ENCODE data around the gene WDR44. TPM values are rescaled to one million over a fixed set of nuclear protein-coding genes. Genes with fewer than 3 reads are reported as not detected.
A peak's percentile ranks its signal among the peaks of the same experiment; 100 is the strongest.

Gene WDR44
- total RNA-seq, 1 donor from 2014 or later: 19.0 TPM

DNA sequence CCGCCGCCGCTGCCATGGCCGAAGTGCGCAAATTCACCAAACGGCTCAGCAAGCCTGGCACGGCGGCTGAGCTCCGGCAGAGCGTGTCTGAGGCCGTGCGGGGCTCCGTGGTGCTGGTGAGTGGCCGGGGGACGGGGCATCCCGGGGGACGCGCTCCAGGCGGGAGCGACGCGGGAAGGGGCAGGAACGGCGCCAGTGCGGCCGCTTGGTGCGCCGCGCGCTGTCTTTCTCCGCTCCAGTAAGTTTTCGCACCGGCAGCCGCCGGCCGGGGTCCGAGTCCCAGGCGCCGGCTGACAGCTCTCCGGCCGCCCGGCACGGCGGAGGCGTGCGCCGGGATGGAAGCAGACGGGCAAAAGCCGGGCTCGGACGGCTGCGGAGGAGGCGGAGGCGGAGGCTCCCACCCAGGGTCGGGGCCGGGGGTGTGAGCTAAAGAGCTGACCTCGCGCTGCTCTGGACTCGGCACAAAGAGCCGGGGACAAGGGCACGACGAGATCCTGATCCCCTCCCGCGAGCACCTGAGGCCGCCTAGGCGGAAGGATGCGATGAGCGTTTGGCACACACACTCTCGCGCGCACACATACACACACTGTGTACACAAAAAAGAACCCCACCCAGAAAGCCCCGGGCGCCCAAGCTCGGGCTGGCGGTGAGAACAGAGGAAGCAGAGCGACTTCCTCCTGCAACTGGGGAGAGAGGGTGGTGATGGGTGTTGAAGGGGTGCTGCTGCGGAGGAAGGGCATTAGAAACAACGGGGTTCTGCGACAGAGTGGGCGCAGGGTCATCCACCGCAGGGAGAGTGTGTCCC, 150.3 kb downstream of the WDR44 start:
- Histone ChIP-seq H2AFZ (ENCODE audit: low read depth, low read length) (peak overlapping the region; percentile 85), H3K4me3 (ENCODE audit: insufficient read depth, low read depth, low read length) (peak overlapping the region; percentile 71), H3K36me3 (ENCODE audit: insufficient read depth, low read length) (no peaks in the 10 kb centered on the region), H3K27me3 (ENCODE audit: insufficient read depth, low read length) (no peaks in the 10 kb centered on the region), H3K4me2 (ENCODE audit: low read length) (peak overlapping the region; percentile 94), H4K20me1 (ENCODE audit: insufficient read depth, low read length) (no peaks in the 10 kb centered on the region), H3K27ac (ENCODE audit: low read depth, low read length) (no peak overlapping the region), H3K9ac (ENCODE audit: low read length) (peak overlapping the region; percentile 73), H3K79me2 (ENCODE audit: insufficient read depth, low read length) (no peaks in the 10 kb centered on the region), H3K9me3 (ENCODE audit: insufficient read depth, low read depth, low read length) (no peaks in the 10 kb centered on the region), H3K4me1 (ENCODE audit: insufficient read depth, low read length) (peaks cover 9% of the 10 kb centered on the region)
- peaks cover 7% of the 10 kb centered on the region for H3K27me3 Mint-ChIP-seq (ENCODE audit: low read depth, unreplicated experiment)
- no peaks in the 10 kb centered on the region for H3K36me3 Mint-ChIP-seq (ENCODE audit: low read depth, unreplicated experiment)
- H3K4me1 Mint-ChIP-seq (ENCODE audit: low read depth, unreplicated experiment): no peaks in the 10 kb centered on the region
- FAIRE-seq: no peak
- no peak for DNase-seq (ENCODE audit: low read depth)
- no peaks in the 10 kb centered on the region for H3K9me3 Mint-ChIP-seq (ENCODE audit: unreplicated experiment)
- no peak for TF ChIP-seq EZH2 (IDR thresholded peaks at IDR 0.05; ENCODE audit: insufficient read depth, low read length)
- TF ChIP-seq, protein P1, sequence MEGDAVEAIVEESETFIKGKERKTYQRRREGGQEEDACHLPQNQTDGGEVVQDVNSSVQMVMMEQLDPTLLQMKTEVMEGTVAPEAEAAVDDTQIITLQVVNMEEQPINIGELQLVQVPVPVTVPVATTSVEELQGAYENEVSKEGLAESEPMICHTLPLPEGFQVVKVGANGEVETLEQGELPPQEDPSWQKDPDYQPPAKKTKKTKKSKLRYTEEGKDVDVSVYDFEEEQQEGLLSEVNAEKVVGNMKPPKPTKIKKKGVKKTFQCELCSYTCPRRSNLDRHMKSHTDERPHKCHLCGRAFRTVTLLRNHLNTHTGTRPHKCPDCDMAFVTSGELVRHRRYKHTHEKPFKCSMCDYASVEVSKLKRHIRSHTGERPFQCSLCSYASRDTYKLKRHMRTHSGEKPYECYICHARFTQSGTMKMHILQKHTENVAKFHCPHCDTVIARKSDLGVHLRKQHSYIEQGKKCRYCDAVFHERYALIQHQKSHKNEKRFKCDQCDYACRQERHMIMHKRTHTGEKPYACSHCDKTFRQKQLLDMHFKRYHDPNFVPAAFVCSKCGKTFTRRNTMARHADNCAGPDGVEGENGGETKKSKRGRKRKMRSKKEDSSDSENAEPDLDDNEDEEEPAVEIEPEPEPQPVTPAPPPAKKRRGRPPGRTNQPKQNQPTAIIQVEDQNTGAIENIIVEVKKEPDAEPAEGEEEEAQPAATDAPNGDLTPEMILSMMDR (IDR thresholded peaks at IDR 0.05; ENCODE audit: insufficient read depth, low read depth, low read length): no peak
- no peak overlapping the region for H3K27ac Mint-ChIP-seq (ENCODE audit: unreplicated experiment)
- H3K4me3 Mint-ChIP-seq (ENCODE audit: unreplicated experiment): peak overlapping the region; percentile 86

DNA sequence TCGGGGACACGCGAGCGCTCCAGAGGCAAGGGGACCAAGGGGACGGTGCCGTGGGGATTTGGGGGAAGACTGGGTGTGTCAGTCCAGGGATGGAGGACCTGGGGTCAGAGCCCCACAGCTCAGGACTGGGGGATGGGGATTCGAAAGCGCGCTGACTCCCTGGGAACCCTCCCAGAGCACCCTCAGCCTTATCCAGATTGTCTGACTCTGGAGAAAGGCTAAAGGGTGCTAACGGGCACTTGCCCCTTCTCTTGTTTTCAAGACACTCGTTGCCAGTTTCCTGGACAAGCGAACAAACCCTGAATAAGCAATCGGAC, 150.8 kb downstream of the WDR44 start:
- peak overlapping the region; percentile 73 for H3K9ac ChIP-seq (ENCODE audit: low read length)
- H3K4me1 ChIP-seq (ENCODE audit: insufficient read depth, low read length): peaks cover 9% of the 10 kb centered on the region
- Mint-ChIP-seq H3K4me3 (ENCODE audit: unreplicated experiment) (peak overlapping the region; percentile 86), H3K27me3 (ENCODE audit: low read depth, unreplicated experiment) (peaks cover 4% of the 10 kb centered on the region), H3K9me3 (ENCODE audit: unreplicated experiment) (no peaks in the 10 kb centered on the region), H3K4me1 (ENCODE audit: low read depth, unreplicated experiment) (no peaks in the 10 kb centered on the region), H3K27ac (ENCODE audit: unreplicated experiment) (no peak overlapping the region), H3K36me3 (ENCODE audit: low read depth, unreplicated experiment) (no peaks in the 10 kb centered on the region)
- peak; percentile 17 for FAIRE-seq
- no peaks in the 10 kb centered on the region for H4K20me1 ChIP-seq (ENCODE audit: insufficient read depth, low read length)
- no peak overlapping the region for H3K27ac ChIP-seq (ENCODE audit: low read depth, low read length)
- H3K9me3 ChIP-seq (ENCODE audit: insufficient read depth, low read depth, low read length): no peaks in the 10 kb centered on the region
- DNase-seq (ENCODE audit: low read depth): no peak
- H3K79me2 ChIP-seq (ENCODE audit: insufficient read depth, low read length): no peaks in the 10 kb centered on the region
- no peaks in the 10 kb centered on the region for H3K36me3 ChIP-seq (ENCODE audit: insufficient read depth, low read length)
- peak overlapping the region; percentile 71 for H3K4me3 ChIP-seq (ENCODE audit: insufficient read depth, low read depth, low read length)
- peak overlapping the region; percentile 94 for H3K4me2 ChIP-seq (ENCODE audit: low read length)
- peak overlapping the region; percentile 85 for H2AFZ ChIP-seq (ENCODE audit: low read depth, low read length)
- no peaks in the 10 kb centered on the region for H3K27me3 ChIP-seq (ENCODE audit: insufficient read depth, low read length)
- no peak for TF ChIP-seq EZH2 (IDR thresholded peaks at IDR 0.05; ENCODE audit: insufficient read depth, low read length)
- TF ChIP-seq, protein P1 (IDR thresholded peaks at IDR 0.05; ENCODE audit: insufficient read depth, low read depth, low read length): no peak

DNA sequence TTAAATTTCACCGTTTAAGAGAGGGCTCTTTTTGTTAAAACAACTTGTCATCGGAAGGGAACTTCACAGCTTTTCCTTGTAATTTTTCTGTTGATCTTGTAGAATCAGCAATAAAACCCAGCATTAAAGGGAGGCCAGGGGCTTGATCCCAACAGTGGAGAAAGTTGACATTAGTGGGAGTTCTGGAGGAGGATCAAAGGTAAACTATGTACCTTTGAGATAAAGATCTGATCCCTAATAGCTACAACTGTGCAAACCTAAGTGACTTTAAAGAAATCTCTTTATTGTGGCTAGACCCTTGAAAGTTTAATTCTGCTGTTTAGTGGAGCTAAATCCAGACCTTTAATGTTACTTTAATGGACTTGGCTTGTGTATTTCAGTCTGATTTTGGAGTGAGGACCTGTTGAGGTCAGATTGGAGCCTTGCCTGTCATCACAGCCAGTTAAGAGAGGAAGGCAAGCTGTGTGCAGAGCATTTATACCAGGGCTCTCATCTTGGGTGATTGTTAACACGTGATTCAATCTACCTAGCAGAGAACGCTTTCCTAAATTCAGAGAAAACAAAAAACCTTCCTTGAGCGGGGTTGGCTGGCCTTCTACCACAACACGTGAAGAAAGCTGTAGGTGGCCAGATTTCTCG, 151.4 kb downstream of the WDR44 start:
- Histone ChIP-seq H3K9ac (ENCODE audit: low read length) (peak overlapping the region; percentile 73), H3K4me3 (ENCODE audit: insufficient read depth, low read depth, low read length) (no peak overlapping the region), H3K79me2 (ENCODE audit: insufficient read depth, low read length) (no peaks in the 10 kb centered on the region), H3K36me3 (ENCODE audit: insufficient read depth, low read length) (no peaks in the 10 kb centered on the region), H3K4me2 (ENCODE audit: low read length) (peak overlapping the region; percentile 94), H2AFZ (ENCODE audit: low read depth, low read length) (no peak overlapping the region), H3K9me3 (ENCODE audit: insufficient read depth, low read depth, low read length) (no peaks in the 10 kb centered on the region), H3K4me1 (ENCODE audit: insufficient read depth, low read length) (peaks cover 9% of the 10 kb centered on the region), H4K20me1 (ENCODE audit: insufficient read depth, low read length) (no peaks in the 10 kb centered on the region), H3K27me3 (ENCODE audit: insufficient read depth, low read length) (no peaks in the 10 kb centered on the region), H3K27ac (ENCODE audit: low read depth, low read length) (no peak overlapping the region)
- TF ChIP-seq, protein P1 (IDR thresholded peaks at IDR 0.05; ENCODE audit: insufficient read depth, low read depth, low read length): no peak
- no peak for TF ChIP-seq EZH2 (IDR thresholded peaks at IDR 0.05; ENCODE audit: insufficient read depth, low read length)
- Mint-ChIP-seq H3K27ac (ENCODE audit: unreplicated experiment) (no peak overlapping the region), H3K27me3 (ENCODE audit: low read depth, unreplicated experiment) (peaks cover 4% of the 10 kb centered on the region), H3K4me3 (ENCODE audit: unreplicated experiment) (peak overlapping the region; percentile 86), H3K9me3 (ENCODE audit: unreplicated experiment) (no peaks in the 10 kb centered on the region), H3K36me3 (ENCODE audit: low read depth, unreplicated experiment) (no peaks in the 10 kb centered on the region), H3K4me1 (ENCODE audit: low read depth, unreplicated experiment) (no peaks in the 10 kb centered on the region)
- no peak for FAIRE-seq
- DNase-seq (ENCODE audit: low read depth): no peak
